ENCODE measurements around the gene USP1.

Gene USP1

DNA sequence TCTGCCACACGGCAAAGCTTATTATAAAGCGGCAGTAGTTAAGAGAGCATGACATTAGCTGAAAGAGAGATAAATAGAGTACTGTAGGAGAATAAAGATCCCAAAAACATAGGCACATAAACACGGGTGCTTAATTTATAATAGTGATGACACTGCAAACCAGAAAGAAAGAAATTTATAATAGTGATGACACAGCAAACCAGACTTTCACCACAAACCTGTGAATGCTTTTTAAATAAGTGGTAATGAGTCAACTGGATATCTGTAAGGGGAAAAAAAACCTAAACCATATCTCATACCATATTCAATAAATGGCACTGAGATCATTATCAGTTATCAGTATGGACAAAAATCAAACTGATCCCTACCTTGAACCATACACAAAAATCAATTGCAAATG, 25.5 kb downstream of the USP1 start:
- in situ Hi-C loops (cut with MboI; ENCODE audit: low sequenced_read_pairs, unreplicated experiment), result no loop called here
- TF ChIP-seq, protein P1, sequence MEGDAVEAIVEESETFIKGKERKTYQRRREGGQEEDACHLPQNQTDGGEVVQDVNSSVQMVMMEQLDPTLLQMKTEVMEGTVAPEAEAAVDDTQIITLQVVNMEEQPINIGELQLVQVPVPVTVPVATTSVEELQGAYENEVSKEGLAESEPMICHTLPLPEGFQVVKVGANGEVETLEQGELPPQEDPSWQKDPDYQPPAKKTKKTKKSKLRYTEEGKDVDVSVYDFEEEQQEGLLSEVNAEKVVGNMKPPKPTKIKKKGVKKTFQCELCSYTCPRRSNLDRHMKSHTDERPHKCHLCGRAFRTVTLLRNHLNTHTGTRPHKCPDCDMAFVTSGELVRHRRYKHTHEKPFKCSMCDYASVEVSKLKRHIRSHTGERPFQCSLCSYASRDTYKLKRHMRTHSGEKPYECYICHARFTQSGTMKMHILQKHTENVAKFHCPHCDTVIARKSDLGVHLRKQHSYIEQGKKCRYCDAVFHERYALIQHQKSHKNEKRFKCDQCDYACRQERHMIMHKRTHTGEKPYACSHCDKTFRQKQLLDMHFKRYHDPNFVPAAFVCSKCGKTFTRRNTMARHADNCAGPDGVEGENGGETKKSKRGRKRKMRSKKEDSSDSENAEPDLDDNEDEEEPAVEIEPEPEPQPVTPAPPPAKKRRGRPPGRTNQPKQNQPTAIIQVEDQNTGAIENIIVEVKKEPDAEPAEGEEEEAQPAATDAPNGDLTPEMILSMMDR (IDR thresholded peaks at IDR 0.05; ENCODE audit: borderline replicate concordance, control extremely low read depth, extremely low read depth, insufficient read depth, missing control alignments), result no peak
- no peak for DNase-seq (ENCODE audit: low spot score)

- in situ Hi-C loops (cut with MboI; ENCODE audit: low sequenced_read_pairs, unreplicated experiment), result no loop called here
- TF ChIP-seq, protein P1 (IDR thresholded peaks at IDR 0.05; ENCODE audit: borderline replicate concordance, control extremely low read depth, extremely low read depth, insufficient read depth, missing control alignments), result no peak
- DNase-seq (ENCODE audit: low spot score), result no peak
Measured at GRCh38 chr1:62467092-62467491, 30.2 kb downstream of the USP1 start.

DNA sequence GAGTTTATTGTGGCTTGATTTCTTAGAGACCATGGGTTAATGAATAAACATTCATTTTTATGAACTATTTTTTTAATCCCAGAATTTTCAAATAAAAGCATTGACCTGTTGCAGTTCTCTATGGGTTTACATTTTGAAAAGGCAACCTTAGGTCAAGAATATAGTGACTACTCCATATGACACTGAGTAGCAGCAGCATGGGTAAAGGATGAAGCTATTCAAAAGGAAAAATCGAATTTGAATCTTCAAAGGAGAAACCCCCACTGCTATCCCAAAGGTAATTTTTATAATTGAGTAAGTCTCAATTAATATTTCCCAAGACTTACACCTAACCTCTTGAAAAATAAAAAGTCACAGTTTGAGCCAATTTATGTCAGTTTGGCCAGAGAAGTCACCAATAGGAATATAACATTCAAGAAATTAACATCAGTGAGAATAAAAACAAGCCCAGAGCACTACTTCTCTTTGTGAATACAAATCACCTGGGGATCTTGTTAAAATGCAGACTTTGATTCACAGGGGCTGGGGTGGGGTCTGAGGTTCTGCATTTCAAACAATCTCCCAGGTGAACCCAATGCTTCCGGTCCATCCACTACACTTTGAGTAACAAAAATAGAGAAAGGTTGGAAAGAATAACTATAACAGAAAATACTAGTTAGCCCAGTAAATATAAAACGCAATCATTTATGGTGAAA, 39.8 kb downstream of the USP1 start:
- no peak for DNase-seq (ENCODE audit: low spot score)
- TF ChIP-seq, protein P1 (IDR thresholded peaks at IDR 0.05; ENCODE audit: borderline replicate concordance, control extremely low read depth, extremely low read depth, insufficient read depth, missing control alignments), result no peak
- in situ Hi-C loops (cut with MboI; ENCODE audit: low sequenced_read_pairs, unreplicated experiment), result no loop called here

- TF ChIP-seq, protein P1 (IDR thresholded peaks at IDR 0.05; ENCODE audit: borderline replicate concordance, control extremely low read depth, extremely low read depth, insufficient read depth, missing control alignments), result no peak
- in situ Hi-C loops (cut with MboI; ENCODE audit: low sequenced_read_pairs, unreplicated experiment), result no loop called here
- no peak for DNase-seq (ENCODE audit: low spot score)
Measured at GRCh38 chr1:62481681-62482080, 44.8 kb downstream of the USP1 start.

DNA sequence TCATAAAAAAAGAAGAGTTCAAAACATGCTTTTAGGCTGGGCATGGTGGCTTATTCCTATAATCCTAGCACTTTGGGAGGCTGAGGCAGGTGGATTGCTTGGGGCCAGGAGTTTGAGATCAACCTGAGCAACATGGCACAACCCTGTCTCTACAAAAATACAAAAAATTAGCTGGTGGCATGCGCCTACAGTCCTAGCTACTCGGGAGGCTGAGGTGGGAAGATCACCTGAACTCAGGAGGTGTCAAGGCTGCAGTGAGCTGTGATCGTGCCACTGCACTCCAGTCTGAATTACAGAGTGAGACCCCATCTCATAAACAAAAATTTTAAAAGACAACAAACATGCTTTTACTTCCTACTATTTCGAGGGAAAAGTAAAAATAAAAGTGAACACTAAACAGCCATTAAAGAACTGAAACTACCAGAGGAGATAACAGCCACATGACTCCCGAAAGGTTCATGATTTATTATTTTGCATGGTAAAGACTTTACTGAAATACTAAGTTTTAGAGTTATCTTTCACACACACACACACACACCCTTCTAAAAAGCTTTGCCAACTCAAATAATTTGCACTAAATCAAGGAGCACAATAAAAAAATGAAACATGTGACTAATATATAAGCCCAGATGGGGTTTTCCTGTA, 48.1 kb downstream of the USP1 start:
- peak; percentile 19 for DNase-seq (ENCODE audit: low spot score)
- in situ Hi-C loops (cut with MboI; ENCODE audit: low sequenced_read_pairs, unreplicated experiment), result no loop called here
- TF ChIP-seq, protein P1 (IDR thresholded peaks at IDR 0.05; ENCODE audit: borderline replicate concordance, control extremely low read depth, extremely low read depth, insufficient read depth, missing control alignments), result no peak

GRCh38 chr1:62487956-62488355, 51.1 kb downstream of the USP1 start:
- TF ChIP-seq, protein P1 (IDR thresholded peaks at IDR 0.05; ENCODE audit: borderline replicate concordance, control extremely low read depth, extremely low read depth, insufficient read depth, missing control alignments), result no peak
- no peak for DNase-seq (ENCODE audit: low spot score)
- in situ Hi-C loops (cut with MboI; ENCODE audit: low sequenced_read_pairs, unreplicated experiment), result no loop called here

Data from GM13976 (cell line).